ENCODE measurements around the gene TMTC2.

Gene TMTC2

DNA sequence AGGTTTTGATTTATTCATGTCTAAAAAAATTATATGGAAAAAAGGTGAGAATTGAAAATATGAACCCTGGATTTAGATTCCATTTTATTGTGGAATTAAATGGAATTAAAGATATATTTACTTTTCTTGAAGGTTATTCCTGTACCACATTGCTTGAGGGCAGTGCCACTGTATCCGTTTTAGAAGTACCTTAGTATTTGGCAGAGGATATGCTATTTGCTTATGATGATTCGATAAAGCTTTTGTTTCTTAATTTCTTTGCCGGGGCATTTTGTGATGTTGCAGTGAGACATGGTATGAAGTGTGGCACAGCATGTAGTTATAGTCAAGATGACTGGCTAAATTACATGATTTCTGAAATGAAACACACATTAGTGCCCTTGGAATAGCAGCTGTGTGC, 7.6 kb downstream of the TMTC2 start:
- Histone ChIP-seq H3K4me3 (ENCODE audit: insufficient read depth, low read length, poor library complexity, severe bottlenecking) (no peak overlapping the region), H3K9ac (ENCODE audit: low read length) (no peak overlapping the region), H3K9me2 (replicated peaks; ENCODE audit: insufficient read depth, low read length) (no peaks in the 10 kb centered on the region), H3K27me3 (ENCODE audit: low read length) (no peaks in the 10 kb centered on the region), H2AFZ (ENCODE audit: low read depth, low read length, severe bottlenecking) (no peak overlapping the region), H3K79me2 (ENCODE audit: insufficient read depth, low read length) (no peaks in the 10 kb centered on the region), H3K36me3 (ENCODE audit: low read length) (peaks cover 9% of the 10 kb centered on the region; the same call in 1 of the 2 replicates), H3K4me2 (ENCODE audit: low read depth, low read length, poor library complexity, severe bottlenecking) (no peak overlapping the region), H3K27ac (ENCODE audit: low read depth, low read length) (no peak overlapping the region), H3K9me3 (ENCODE audit: insufficient read depth, low read length) (no peaks in the 10 kb centered on the region), H4K20me1 (ENCODE audit: low read depth, low read length) (no peaks in the 10 kb centered on the region; the same call in 1 of the 2 replicates), H3F3A (ENCODE audit: insufficient read depth) (no peaks in the 10 kb centered on the region)
- no peak for TF ChIP-seq EZH2phosphoT487 (conservative IDR thresholded peaks at IDR 0.05; ENCODE audit: low read length)
- TF ChIP-seq CTCF (IDR thresholded peaks at IDR 0.05; ENCODE audit: insufficient read depth, low read length, poor library complexity, severe bottlenecking) = no peak

DNA sequence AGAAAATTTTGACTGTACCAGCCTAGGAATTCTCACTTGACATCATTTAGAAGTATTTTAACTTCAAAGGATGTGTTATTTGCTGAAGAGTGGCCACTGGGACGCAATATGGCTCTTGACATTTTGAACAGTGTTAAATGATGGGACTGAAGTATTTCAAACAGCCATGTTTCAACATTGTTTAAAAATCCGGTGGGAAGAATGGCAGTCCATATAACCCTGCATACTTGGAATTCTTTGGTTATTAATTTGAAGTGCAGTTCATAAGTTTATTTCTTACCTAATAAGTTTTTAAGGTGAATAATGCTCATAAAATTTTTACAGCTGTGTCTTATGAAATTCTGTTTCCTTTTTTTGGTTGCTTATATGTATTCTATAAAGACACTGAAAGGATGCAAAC, 8.3 kb downstream of the TMTC2 start:
- Histone ChIP-seq H3K9me2 (replicated peaks; ENCODE audit: insufficient read depth, low read length) (no peaks in the 10 kb centered on the region), H3K4me2 (ENCODE audit: low read depth, low read length, poor library complexity, severe bottlenecking) (no peak overlapping the region), H2AFZ (ENCODE audit: low read depth, low read length, severe bottlenecking) (no peak overlapping the region), H3K9me3 (ENCODE audit: insufficient read depth, low read length) (no peaks in the 10 kb centered on the region), H3F3A (ENCODE audit: insufficient read depth) (no peaks in the 10 kb centered on the region), H3K79me2 (ENCODE audit: insufficient read depth, low read length) (no peaks in the 10 kb centered on the region), H4K20me1 (ENCODE audit: low read depth, low read length) (no peaks in the 10 kb centered on the region; the same call in 1 of the 2 replicates), H3K4me3 (ENCODE audit: insufficient read depth, low read length, poor library complexity, severe bottlenecking) (no peak overlapping the region), H3K36me3 (ENCODE audit: low read length) (peaks cover 9% of the 10 kb centered on the region; the same call in 1 of the 2 replicates), H3K9ac (ENCODE audit: low read length) (no peak overlapping the region), H3K27me3 (ENCODE audit: low read length) (no peaks in the 10 kb centered on the region), H3K27ac (ENCODE audit: low read depth, low read length) (no peak overlapping the region)
- no peak for TF ChIP-seq CTCF (IDR thresholded peaks at IDR 0.05; ENCODE audit: insufficient read depth, low read length, poor library complexity, severe bottlenecking)
- no peak for TF ChIP-seq EZH2phosphoT487 (conservative IDR thresholded peaks at IDR 0.05; ENCODE audit: low read length)

- H3K9me3 ChIP-seq (ENCODE audit: insufficient read depth, low read length) = no peaks in the 10 kb centered on the region
- peaks cover 10% of the 10 kb centered on the region; the same call in 1 of the 2 replicates for H3K36me3 ChIP-seq (ENCODE audit: low read length)
- no peak overlapping the region for H3K4me2 ChIP-seq (ENCODE audit: low read depth, low read length, poor library complexity, severe bottlenecking)
- H3K27me3 ChIP-seq (ENCODE audit: low read length) = no peaks in the 10 kb centered on the region
- H3K4me3 ChIP-seq (ENCODE audit: insufficient read depth, low read length, poor library complexity, severe bottlenecking) = no peak overlapping the region
- H3F3A ChIP-seq (ENCODE audit: insufficient read depth) = no peaks in the 10 kb centered on the region
- no peaks in the 10 kb centered on the region for H3K9me2 ChIP-seq (replicated peaks; ENCODE audit: insufficient read depth, low read length)
- H4K20me1 ChIP-seq (ENCODE audit: low read depth, low read length) = no peaks in the 10 kb centered on the region; the same call in 1 of the 2 replicates
- no peaks in the 10 kb centered on the region for H3K79me2 ChIP-seq (ENCODE audit: insufficient read depth, low read length)
- H3K27ac ChIP-seq (ENCODE audit: low read depth, low read length) = no peak overlapping the region
- no peak overlapping the region for H2AFZ ChIP-seq (ENCODE audit: low read depth, low read length, severe bottlenecking)
- H3K9ac ChIP-seq (ENCODE audit: low read length) = no peak overlapping the region
- TF ChIP-seq CTCF (IDR thresholded peaks at IDR 0.05; ENCODE audit: insufficient read depth, low read length, poor library complexity, severe bottlenecking) (no peak), EZH2phosphoT487 (conservative IDR thresholded peaks at IDR 0.05; ENCODE audit: low read length) (no peak)
Observed at GRCh38 chr12:82695531-82695930, 8.8 kb downstream of the TMTC2 start.

All from SU-DHL-6 (cell line).